Measurements from ENCODE around the gene ST7.
"Not testable (repeated sequence)": the region's sequence is repeated elsewhere in the genome, so short reads cannot be mapped to it uniquely, and the experiment has no call there.

Gene ST7

GRCh38 chr7:116922545-116922944, 30.8 kb upstream of the ST7 start:
- Histone ChIP-seq H3K9me3 (ENCODE audit: insufficient read depth, low read length) (no peaks in the 10 kb centered on the region), H3K9ac (ENCODE audit: insufficient read length, low read depth) (no peak overlapping the region), H3K4me3 (ENCODE audit: insufficient read length, low read depth) (no peak overlapping the region), H3K27me3 (ENCODE audit: insufficient read depth, insufficient read length) (no peaks in the 10 kb centered on the region), H3K4me1 (ENCODE audit: insufficient read depth, insufficient read length) (no peaks in the 10 kb centered on the region), H3K36me3 (ENCODE audit: insufficient read depth, insufficient read length, low read length) (peaks cover 3% of the 10 kb centered on the region)
- TF ChIP-seq YY1 (IDR thresholded peaks at IDR 0.05; ENCODE audit: insufficient read depth, insufficient read length) (no peak), SUZ12 (IDR thresholded peaks at IDR 0.05; ENCODE audit: extremely low read depth, insufficient read depth, insufficient read length) (no peak), ZNF274 (IDR thresholded peaks at IDR 0.05; ENCODE audit: low read depth, low read length) (no peak)
- no peak for DNase-seq (ENCODE audit: low read depth, low spot score)

- Histone ChIP-seq H3K4me3 (ENCODE audit: insufficient read length, low read depth) (no peak overlapping the region), H3K4me1 (ENCODE audit: insufficient read depth, insufficient read length) (no peaks in the 10 kb centered on the region), H3K9me3 (ENCODE audit: insufficient read depth, low read length) (no peaks in the 10 kb centered on the region), H3K27me3 (ENCODE audit: insufficient read depth, insufficient read length) (no peaks in the 10 kb centered on the region), H3K9ac (ENCODE audit: insufficient read length, low read depth) (no peak overlapping the region), H3K36me3 (ENCODE audit: insufficient read depth, insufficient read length, low read length) (no peaks in the 10 kb centered on the region)
- no peak for DNase-seq (ENCODE audit: low read depth, low spot score)
- TF ChIP-seq ZNF274 (IDR thresholded peaks at IDR 0.05; ENCODE audit: low read depth, low read length) (no peak), SUZ12 (IDR thresholded peaks at IDR 0.05; ENCODE audit: extremely low read depth, insufficient read depth, insufficient read length) (no peak), YY1 (IDR thresholded peaks at IDR 0.05; ENCODE audit: insufficient read depth, insufficient read length) (no peak)
Measured at GRCh38 chr7:116924741-116925140, 28.6 kb upstream of the ST7 start.

GRCh38 chr7:116929021-116929420, 24.3 kb upstream of the ST7 start:
- Histone ChIP-seq H3K36me3 (ENCODE audit: insufficient read depth, insufficient read length, low read length) (no peaks in the 10 kb centered on the region), H3K4me1 (ENCODE audit: insufficient read depth, insufficient read length) (no peaks in the 10 kb centered on the region), H3K9me3 (ENCODE audit: insufficient read depth, low read length) (no peaks in the 10 kb centered on the region), H3K27me3 (ENCODE audit: insufficient read depth, insufficient read length) (peaks cover 9% of the 10 kb centered on the region), H3K4me3 (ENCODE audit: insufficient read length, low read depth) (no peak overlapping the region), H3K9ac (ENCODE audit: insufficient read length, low read depth) (no peak overlapping the region)
- TF ChIP-seq YY1 (IDR thresholded peaks at IDR 0.05; ENCODE audit: insufficient read depth, insufficient read length) (no peak), ZNF274 (IDR thresholded peaks at IDR 0.05; ENCODE audit: low read depth, low read length) (no peak), SUZ12 (IDR thresholded peaks at IDR 0.05; ENCODE audit: extremely low read depth, insufficient read depth, insufficient read length) (no peak)
- no peak for DNase-seq (ENCODE audit: low read depth, low spot score)

GRCh38 chr7:116929914-116930913, 23.1 kb upstream of the ST7 start:
- no peak overlapping the region for H3K4me3 ChIP-seq (ENCODE audit: insufficient read length, low read depth)
- peak; percentile 79 for DNase-seq (ENCODE audit: low read depth, low spot score)
- H3K9me3 ChIP-seq (ENCODE audit: insufficient read depth, low read length) = no peaks in the 10 kb centered on the region
- H3K36me3 ChIP-seq (ENCODE audit: insufficient read depth, insufficient read length, low read length) = no peaks in the 10 kb centered on the region
- no peak overlapping the region for H3K9ac ChIP-seq (ENCODE audit: insufficient read length, low read depth)
- TF ChIP-seq ZNF274 (IDR thresholded peaks at IDR 0.05; ENCODE audit: low read depth, low read length) = no peak
- no peak for TF ChIP-seq SUZ12 (IDR thresholded peaks at IDR 0.05; ENCODE audit: extremely low read depth, insufficient read depth, insufficient read length)
- TF ChIP-seq YY1 (IDR thresholded peaks at IDR 0.05; ENCODE audit: insufficient read depth, insufficient read length) = no peak
- H3K4me1 ChIP-seq (ENCODE audit: insufficient read depth, insufficient read length) = no peaks in the 10 kb centered on the region
- H3K27me3 ChIP-seq (ENCODE audit: insufficient read depth, insufficient read length) = peaks cover 9% of the 10 kb centered on the region

GRCh38 chr7:116932566-116932965, 20.7 kb upstream of the ST7 start:
- H3K9me3 ChIP-seq (ENCODE audit: insufficient read depth, low read length) = no peaks in the 10 kb centered on the region
- H3K4me1 ChIP-seq (ENCODE audit: insufficient read depth, insufficient read length) = no peaks in the 10 kb centered on the region
- TF ChIP-seq ZNF274 (IDR thresholded peaks at IDR 0.05; ENCODE audit: low read depth, low read length) (no peak), SUZ12 (IDR thresholded peaks at IDR 0.05; ENCODE audit: extremely low read depth, insufficient read depth, insufficient read length) (no peak), YY1 (IDR thresholded peaks at IDR 0.05; ENCODE audit: insufficient read depth, insufficient read length) (no peak)
- H3K36me3 ChIP-seq (ENCODE audit: insufficient read depth, insufficient read length, low read length) = no peaks in the 10 kb centered on the region
- H3K4me3 ChIP-seq (ENCODE audit: insufficient read length, low read depth) = no peak overlapping the region
- DNase-seq (ENCODE audit: low read depth, low spot score) = no peak
- H3K9ac ChIP-seq (ENCODE audit: insufficient read length, low read depth) = no peak overlapping the region
- peaks cover 9% of the 10 kb centered on the region for H3K27me3 ChIP-seq (ENCODE audit: insufficient read depth, insufficient read length)

- no peak overlapping the region for H3K4me3 ChIP-seq (ENCODE audit: insufficient read length, low read depth)
- DNase-seq (ENCODE audit: low read depth, low spot score) = no peak
- no peaks in the 10 kb centered on the region for H3K36me3 ChIP-seq (ENCODE audit: insufficient read depth, insufficient read length, low read length)
- H3K9me3 ChIP-seq (ENCODE audit: insufficient read depth, low read length) = no peaks in the 10 kb centered on the region
- H3K27me3 ChIP-seq (ENCODE audit: insufficient read depth, insufficient read length) = peaks cover 9% of the 10 kb centered on the region
- TF ChIP-seq YY1 (IDR thresholded peaks at IDR 0.05; ENCODE audit: insufficient read depth, insufficient read length) (no peak), SUZ12 (IDR thresholded peaks at IDR 0.05; ENCODE audit: extremely low read depth, insufficient read depth, insufficient read length) (no peak), ZNF274 (IDR thresholded peaks at IDR 0.05; ENCODE audit: low read depth, low read length) (no peak)
- H3K9ac ChIP-seq (ENCODE audit: insufficient read length, low read depth) = no peak overlapping the region
- H3K4me1 ChIP-seq (ENCODE audit: insufficient read depth, insufficient read length) = no peaks in the 10 kb centered on the region
Measured at GRCh38 chr7:116933465-116933864, 19.8 kb upstream of the ST7 start.

- Histone ChIP-seq H3K4me3 (ENCODE audit: insufficient read length, low read depth) (no peak overlapping the region), H3K4me1 (ENCODE audit: insufficient read depth, insufficient read length) (no peaks in the 10 kb centered on the region), H3K27me3 (ENCODE audit: insufficient read depth, insufficient read length) (peaks cover 9% of the 10 kb centered on the region), H3K9ac (ENCODE audit: insufficient read length, low read depth) (no peak overlapping the region), H3K9me3 (ENCODE audit: insufficient read depth, low read length) (no peaks in the 10 kb centered on the region), H3K36me3 (ENCODE audit: insufficient read depth, insufficient read length, low read length) (no peaks in the 10 kb centered on the region)
- DNase-seq (ENCODE audit: low read depth, low spot score) = no peak
- TF ChIP-seq YY1 (IDR thresholded peaks at IDR 0.05; ENCODE audit: insufficient read depth, insufficient read length) (no peak), SUZ12 (IDR thresholded peaks at IDR 0.05; ENCODE audit: extremely low read depth, insufficient read depth, insufficient read length) (no peak), ZNF274 (IDR thresholded peaks at IDR 0.05; ENCODE audit: low read depth, low read length) (no peak)
Measured at GRCh38 chr7:116934580-116934979, 18.7 kb upstream of the ST7 start.

GRCh38 chr7:116936844-116937243, 16.5 kb upstream of the ST7 start:
- not testable (repeated sequence) for H3K4me3 ChIP-seq (ENCODE audit: insufficient read length, low read depth); H3K9ac ChIP-seq (ENCODE audit: insufficient read length, low read depth); DNase-seq (ENCODE audit: low read depth, low spot score); H3K36me3 ChIP-seq (ENCODE audit: insufficient read depth, insufficient read length, low read length); H3K9me3 ChIP-seq (ENCODE audit: insufficient read depth, low read length); H3K27me3 ChIP-seq (ENCODE audit: insufficient read depth, insufficient read length); H3K4me1 ChIP-seq (ENCODE audit: insufficient read depth, insufficient read length)
